ENCODE measurements around the gene MST1.

MST1 gene

GRCh38 chr3:49717959-49718857 lies 28.9 kb upstream of the MST1 start:
- DNase-seq: no peak

GRCh38 chr3:49717211-49717958 lies 28.1 kb upstream of the MST1 start:
- DNase-seq: no peak

GRCh38 chr3:49716691-49717210 lies 27.5 kb upstream of the MST1 start:
- no peak for DNase-seq

- DNase-seq: no peak
These were observed 26.9 kb upstream of the MST1 start for GRCh38 chr3:49716169-49716568.

GRCh38 chr3:49715611-49716121 lies 26.4 kb upstream of the MST1 start:
- no peak for DNase-seq

- no peak for DNase-seq
These were observed 25.7 kb upstream of the MST1 start for GRCh38 chr3:49714728-49715550.

- DNase-seq: no peak
These were observed 24.2 kb upstream of the MST1 start for GRCh38 chr3:49713336-49714105.

GRCh38 chr3:49712631-49713317 lies 23.5 kb upstream of the MST1 start:
- DNase-seq: no peak

GRCh38 chr3:49712166-49712565 lies 22.9 kb upstream of the MST1 start:
- no peak for DNase-seq

- DNase-seq: no peak
These were observed 22.2 kb upstream of the MST1 start for GRCh38 chr3:49711489-49711888.

GRCh38 chr3:49709852-49710251 lies 20.6 kb upstream of the MST1 start:
- DNase-seq: no peak

GRCh38 chr3:49707113-49707480 lies 17.8 kb upstream of the MST1 start:
- DNase-seq: no peak

GRCh38 chr3:49706456-49707112 lies 17.3 kb upstream of the MST1 start:
- no peak for DNase-seq

- no peak for DNase-seq
These were observed 16.2 kb upstream of the MST1 start for GRCh38 chr3:49705390-49705960.

- no peak for DNase-seq
These were observed 15.4 kb upstream of the MST1 start for GRCh38 chr3:49704629-49705028.

- DNase-seq: no peak
These were observed 14.7 kb upstream of the MST1 start for GRCh38 chr3:49703956-49704355.

- DNase-seq: peak; percentile 74
These were observed 14.2 kb upstream of the MST1 start for GRCh38 chr3:49703443-49703927.

GRCh38 chr3:49702672-49703071 lies 13.4 kb upstream of the MST1 start:
- no peak for DNase-seq

- no peak for DNase-seq
These were observed 12.3 kb upstream of the MST1 start for GRCh38 chr3:49701388-49702077.

All from activated CD4-positive, alpha-beta T cell treated with anti-CD3 and anti-CD28 coated beads, Interleukin-10, Interleukin-2, amounts not matched to agents 100 ng/mL and 50 ng/mL, durations not matched to agents 16 hours and 8 hours (primary cell).